ENCODE measurements around the gene FMR1. TPM values are rescaled to one million over a fixed set of nuclear protein-coding genes. Genes with fewer than 3 reads are reported as not detected.

The FMR1 gene
- total and polyA plus RNA-seq, 12 donors, result 10.0 to 30.2 (median 27.2) TPM

- TF ChIP-seq, protein P1, sequence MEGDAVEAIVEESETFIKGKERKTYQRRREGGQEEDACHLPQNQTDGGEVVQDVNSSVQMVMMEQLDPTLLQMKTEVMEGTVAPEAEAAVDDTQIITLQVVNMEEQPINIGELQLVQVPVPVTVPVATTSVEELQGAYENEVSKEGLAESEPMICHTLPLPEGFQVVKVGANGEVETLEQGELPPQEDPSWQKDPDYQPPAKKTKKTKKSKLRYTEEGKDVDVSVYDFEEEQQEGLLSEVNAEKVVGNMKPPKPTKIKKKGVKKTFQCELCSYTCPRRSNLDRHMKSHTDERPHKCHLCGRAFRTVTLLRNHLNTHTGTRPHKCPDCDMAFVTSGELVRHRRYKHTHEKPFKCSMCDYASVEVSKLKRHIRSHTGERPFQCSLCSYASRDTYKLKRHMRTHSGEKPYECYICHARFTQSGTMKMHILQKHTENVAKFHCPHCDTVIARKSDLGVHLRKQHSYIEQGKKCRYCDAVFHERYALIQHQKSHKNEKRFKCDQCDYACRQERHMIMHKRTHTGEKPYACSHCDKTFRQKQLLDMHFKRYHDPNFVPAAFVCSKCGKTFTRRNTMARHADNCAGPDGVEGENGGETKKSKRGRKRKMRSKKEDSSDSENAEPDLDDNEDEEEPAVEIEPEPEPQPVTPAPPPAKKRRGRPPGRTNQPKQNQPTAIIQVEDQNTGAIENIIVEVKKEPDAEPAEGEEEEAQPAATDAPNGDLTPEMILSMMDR (IDR thresholded peaks at IDR 0.05), result no peak
- H3K27ac ChIP-seq, result no peak overlapping the region
- intact Hi-C loops (cut with DNase I), result no loop called here
- no peak for ATAC-seq
- DNase-seq, result no peak
- peaks cover 0 to 6% (median 2%) of the 10 kb centered on the region in 9 donors for H3K4me1 ChIP-seq
- H3K4me3 ChIP-seq, result no peak overlapping the region
- no peaks in the 10 kb centered on the region for H3K27me3 ChIP-seq
- H3K9me3 ChIP-seq, result no peaks in the 10 kb centered on the region
- 80 to 88% methylated on average over 5 of the region's 5 CpGs for WGBS, 2 donors
- H3K36me3 ChIP-seq, result no peaks in the 10 kb centered on the region
Measured at GRCh38 chrX:147908106-147908505, 3.6 kb upstream of the FMR1 start.

- Histone ChIP-seq H3K36me3 (no peaks in the 10 kb centered on the region), H3K27me3 (no peaks in the 10 kb centered on the region), H3K4me3 (no peak overlapping the region), H3K9me3 (no peaks in the 10 kb centered on the region), H3K27ac (peak overlapping the region in 1 of 10 donors; percentile 91), H3K4me1 (peaks cover 0 to 31% (median 13%) of the 10 kb centered on the region in 9 donors)
- ATAC-seq (no peak), DNase-seq (no peak)
- TF ChIP-seq, protein P1 (IDR thresholded peaks at IDR 0.05), result no peak
- intact Hi-C loops (cut with DNase I), result loop anchor here in 2 of 10 donors (5.0 to 10.0 kb wide), 2 partner anchors 124 to 132 kb away; no protein-coding TSS in a partner anchor
- 92% methylated on average over 9 of the region's 9 CpGs for WGBS, 2 donors
Measured at GRCh38 chrX:147910607-147911006, 1.1 kb upstream of the FMR1 start.

- DNase-seq, result peak in 1 of 2 donors; percentile 6
- Histone ChIP-seq H3K4me1 (peaks cover 0 to 44% (median 15%) of the 10 kb centered on the region in 9 donors), H3K27ac (peak overlapping the region; percentile 61 to 93 (median 88)), H3K4me3 (peak overlapping the region; percentile 47 to 88 (median 79)), H3K27me3 (no peaks in the 10 kb centered on the region), H3K9me3 (no peaks in the 10 kb centered on the region), H3K36me3 (no peaks in the 10 kb centered on the region)
- intact Hi-C loops (cut with DNase I), result loop anchor here in 2 of 10 donors (5.0 to 10.0 kb wide), 2 partner anchors 123 to 130 kb away; no protein-coding TSS in a partner anchor
- TF ChIP-seq, protein P1 (IDR thresholded peaks at IDR 0.05), result no peak
- WGBS, 2 donors, result 0 to 1% methylated on average over 30 to 43 of the region's 58 CpGs
- peak in 7 of 8 donors; percentile 54 to 70 (median 59) for ATAC-seq
Measured at GRCh38 chrX:147912093-147912801, 528 bp downstream of the FMR1 start.

GRCh38 chrX:147913570-147913969 lies 1.9 kb downstream of the FMR1 start:
- DNase-seq, result no peak
- H3K9me3 ChIP-seq, result no peaks in the 10 kb centered on the region
- no peak for ATAC-seq
- H3K27ac ChIP-seq, result no peak overlapping the region
- peaks cover 0 to 57% (median 27%) of the 10 kb centered on the region in 9 donors for H3K4me1 ChIP-seq
- H3K4me3 ChIP-seq, result peak overlapping the region in 6 of 10 donors; percentile 77 to 88 (median 81)
- intact Hi-C loops (cut with DNase I), result loop anchor here in 2 of 10 donors (5.0 to 10.0 kb wide), 2 partner anchors 121 to 129 kb away; no protein-coding TSS in a partner anchor
- no peaks in the 10 kb centered on the region for H3K36me3 ChIP-seq
- WGBS, 2 donors, result 60 to 61% methylated on average over 6 of the region's 6 CpGs
- no peaks in the 10 kb centered on the region for H3K27me3 ChIP-seq
- TF ChIP-seq, protein P1 (IDR thresholded peaks at IDR 0.05), result no peak

Measured in heart right ventricle (tissue), 16 donors.